Islet of Langerhans (tissue), 1 donor: Measurements from ENCODE around the gene CALB2.
A peak's percentile ranks its signal among the peaks of the same experiment; 100 is the strongest.
"Not testable (repeated sequence)": the region's sequence is repeated elsewhere in the genome, so short reads cannot be mapped to it uniquely, and the experiment has no call there.

Experiments
- FAIRE-seq: peaks from one replicate; lab custom pipeline; 2011; peaks lifted over from hg19 to GRCh38; lab: Jason Lieb, UNC

CALB2 gene, protein sequence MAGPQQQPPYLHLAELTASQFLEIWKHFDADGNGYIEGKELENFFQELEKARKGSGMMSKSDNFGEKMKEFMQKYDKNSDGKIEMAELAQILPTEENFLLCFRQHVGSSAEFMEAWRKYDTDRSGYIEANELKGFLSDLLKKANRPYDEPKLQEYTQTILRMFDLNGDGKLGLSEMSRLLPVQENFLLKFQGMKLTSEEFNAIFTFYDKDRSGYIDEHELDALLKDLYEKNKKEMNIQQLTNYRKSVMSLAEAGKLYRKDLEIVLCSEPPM

GRCh38 chr16:71358464-71358998 is at the start of gene CALB2:
Gene CALB2 (plus strand): TSS chr16:71358723. CDS start chr16:71358793, 70 bp downstream.
- no peak for FAIRE-seq

DNA sequence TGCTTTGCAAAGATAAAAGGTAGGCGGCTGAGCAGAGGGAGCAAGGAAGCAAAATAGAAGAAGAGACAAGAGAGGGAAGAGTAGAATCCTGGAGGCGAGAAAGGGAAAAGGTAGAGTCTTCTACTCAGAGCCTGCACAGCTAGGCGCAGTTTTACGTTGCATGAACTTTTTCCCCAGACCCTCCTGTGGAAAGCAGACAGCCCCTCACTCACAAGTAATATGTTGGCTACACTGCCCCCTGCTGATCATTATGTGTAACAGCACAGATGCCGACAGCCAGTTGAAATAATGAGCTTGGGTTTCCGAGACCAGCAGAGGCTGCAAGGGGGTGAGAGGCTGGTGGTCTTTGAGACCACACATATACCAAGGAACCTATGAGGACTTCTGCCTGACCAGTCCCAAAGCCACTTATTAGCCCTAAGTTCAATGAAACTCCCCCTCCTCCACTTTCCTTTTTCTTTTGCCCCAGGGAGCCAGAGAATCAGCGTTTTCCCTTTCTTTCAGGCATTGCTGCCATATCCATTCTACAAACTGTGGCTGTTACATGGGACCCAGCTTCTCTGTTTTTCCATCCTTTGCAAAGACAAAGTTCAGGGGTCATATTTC is 46.9 kb upstream of the CALB2 start:
- peak; percentile 24 for FAIRE-seq

- FAIRE-seq, result not testable (repeated sequence)
Observed at GRCh38 chr16:71313591-71313990, 44.9 kb upstream of the CALB2 start.

GRCh38 chr16:71315269-71315668 is 43.3 kb upstream of the CALB2 start:
- FAIRE-seq, result no peak

DNA sequence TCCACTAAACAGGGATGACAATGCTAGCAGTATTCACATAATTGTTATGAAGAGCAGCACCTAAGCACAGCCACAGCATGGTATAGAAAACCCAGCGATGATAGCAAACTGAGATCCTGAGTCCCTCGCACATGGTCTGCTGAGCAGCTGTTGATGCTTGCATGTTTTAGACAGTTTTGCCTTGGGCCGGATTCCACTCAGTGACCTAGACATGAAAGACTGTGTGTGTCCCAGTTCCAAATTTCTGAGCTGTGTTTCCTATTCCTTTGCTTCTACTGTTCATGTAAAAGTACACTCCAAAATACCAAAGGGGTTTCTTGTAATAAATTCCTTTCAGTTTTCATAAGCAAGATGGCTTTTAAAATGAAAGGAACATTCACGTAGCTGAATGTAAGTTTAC is 38.5 kb upstream of the CALB2 start:
- no peak for FAIRE-seq

GRCh38 chr16:71327720-71328119 is 30.8 kb upstream of the CALB2 start:
- no peak for FAIRE-seq

DNA sequence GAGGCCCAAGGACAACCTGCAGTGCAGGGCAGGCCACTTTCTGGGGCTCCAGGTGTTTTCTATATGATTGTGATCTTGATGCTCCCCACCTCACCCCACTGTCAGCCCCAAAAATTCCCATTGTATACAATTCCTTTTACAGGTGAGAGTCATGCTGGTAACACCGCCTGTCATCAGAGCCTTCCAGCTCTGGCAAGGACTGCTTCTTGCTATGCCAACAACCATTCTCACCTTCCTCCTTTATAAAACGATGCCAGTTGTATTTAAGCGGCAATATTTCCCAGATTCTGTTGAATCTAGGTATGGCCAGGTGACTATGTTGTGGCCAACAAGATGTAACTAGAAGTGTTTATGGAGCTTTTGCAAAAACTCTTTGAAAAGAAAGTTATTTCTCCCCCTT is 30.4 kb upstream of the CALB2 start:
- FAIRE-seq, result no peak

- FAIRE-seq, result no peak
Observed at GRCh38 chr16:71337631-71338030, 20.9 kb upstream of the CALB2 start.

GRCh38 chr16:71338193-71338592 is 20.3 kb upstream of the CALB2 start:
- no peak for FAIRE-seq

GRCh38 chr16:71338632-71339031 is 19.9 kb upstream of the CALB2 start:
- FAIRE-seq, result no peak

- no peak for FAIRE-seq
Observed at GRCh38 chr16:71339236-71340171, 19.0 kb upstream of the CALB2 start.

GRCh38 chr16:71340406-71340805 is 18.1 kb upstream of the CALB2 start:
- FAIRE-seq, result no peak

DNA sequence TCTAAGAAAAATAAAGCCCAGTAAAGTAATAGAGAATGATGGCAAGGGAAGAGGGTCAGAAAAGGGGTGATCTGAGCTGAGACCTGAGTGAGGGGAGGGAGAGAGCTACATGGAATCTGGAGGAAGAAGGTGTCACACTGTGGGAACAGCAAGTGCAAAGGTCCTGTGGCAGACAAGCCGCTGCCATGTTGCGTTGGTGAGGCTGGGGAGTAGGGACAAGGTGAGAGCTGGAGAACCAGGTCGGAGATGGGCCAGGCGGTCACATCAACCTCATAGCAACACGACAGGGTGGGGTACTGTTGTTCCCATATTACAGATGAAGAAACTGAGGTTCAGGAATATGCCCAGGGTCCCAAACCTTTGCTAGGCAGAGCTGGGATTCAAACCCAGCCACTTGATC is 16.6 kb upstream of the CALB2 start:
- FAIRE-seq, result no peak

GRCh38 chr16:71343078-71343477 is 15.4 kb upstream of the CALB2 start:
- no peak for FAIRE-seq

- no peak for FAIRE-seq
Observed at GRCh38 chr16:71344315-71344905, 14.1 kb upstream of the CALB2 start.

DNA sequence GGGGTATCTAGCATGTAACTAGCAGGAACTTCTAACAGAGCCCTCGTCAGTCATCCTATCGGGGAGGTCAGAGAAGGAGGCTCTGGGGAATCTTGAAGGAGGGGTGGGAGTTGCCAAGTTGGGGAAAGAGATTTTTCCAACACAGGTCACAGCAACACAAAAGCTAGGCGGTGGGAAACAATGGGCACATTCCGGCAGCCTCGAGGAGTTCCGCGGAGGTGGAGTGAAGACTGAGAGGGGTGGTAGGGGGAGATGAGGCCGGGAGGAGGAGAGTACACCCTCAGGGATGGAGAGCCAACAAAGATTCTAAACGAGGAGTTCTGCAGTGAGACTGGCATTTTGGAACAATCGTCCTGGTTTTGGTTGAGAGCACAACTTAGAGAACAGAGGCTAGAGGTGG is 13.5 kb upstream of the CALB2 start:
- no peak for FAIRE-seq

GRCh38 chr16:71347146-71347545 is 11.4 kb upstream of the CALB2 start:
- no peak for FAIRE-seq

DNA sequence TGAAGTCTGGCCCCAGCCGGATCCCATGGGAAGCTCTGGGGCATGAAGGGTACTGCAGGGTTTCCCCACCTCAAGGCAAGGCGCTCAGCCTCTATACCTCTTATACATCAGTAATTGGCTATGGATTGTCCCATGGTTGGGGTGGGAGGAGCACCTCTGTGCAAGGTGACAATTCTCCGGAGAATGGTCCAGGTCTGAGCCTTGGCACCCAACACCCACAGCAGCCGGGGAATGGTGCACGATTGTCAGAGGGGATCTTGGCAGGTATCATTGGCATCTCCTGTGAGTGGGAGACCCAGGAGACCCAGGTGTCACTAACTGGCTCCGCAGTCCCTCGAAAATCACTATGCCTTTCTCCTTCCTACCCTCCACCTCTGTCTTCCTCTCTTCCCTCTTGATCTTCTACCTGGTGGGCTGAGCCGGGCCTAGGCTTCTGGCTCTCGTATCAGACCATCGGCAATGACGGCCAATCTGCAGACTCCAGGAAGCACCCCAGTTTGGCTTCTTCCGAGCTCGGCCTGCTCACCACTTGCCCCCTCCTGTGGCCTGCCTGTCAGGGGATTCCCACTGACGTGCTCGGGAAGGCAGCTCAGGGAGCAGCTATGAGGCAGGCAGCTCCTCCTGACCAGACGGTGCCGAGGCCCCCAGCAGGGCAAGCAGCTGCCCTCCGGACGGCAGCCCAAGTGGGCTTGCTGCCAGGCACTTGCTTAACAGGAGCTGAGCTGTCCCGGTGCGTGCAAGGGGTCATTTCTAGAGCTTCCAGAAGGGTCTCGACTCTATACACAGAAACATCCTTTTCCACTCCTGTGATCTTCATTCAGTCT is 10.0 kb upstream of the CALB2 start:
- FAIRE-seq, result no peak

DNA sequence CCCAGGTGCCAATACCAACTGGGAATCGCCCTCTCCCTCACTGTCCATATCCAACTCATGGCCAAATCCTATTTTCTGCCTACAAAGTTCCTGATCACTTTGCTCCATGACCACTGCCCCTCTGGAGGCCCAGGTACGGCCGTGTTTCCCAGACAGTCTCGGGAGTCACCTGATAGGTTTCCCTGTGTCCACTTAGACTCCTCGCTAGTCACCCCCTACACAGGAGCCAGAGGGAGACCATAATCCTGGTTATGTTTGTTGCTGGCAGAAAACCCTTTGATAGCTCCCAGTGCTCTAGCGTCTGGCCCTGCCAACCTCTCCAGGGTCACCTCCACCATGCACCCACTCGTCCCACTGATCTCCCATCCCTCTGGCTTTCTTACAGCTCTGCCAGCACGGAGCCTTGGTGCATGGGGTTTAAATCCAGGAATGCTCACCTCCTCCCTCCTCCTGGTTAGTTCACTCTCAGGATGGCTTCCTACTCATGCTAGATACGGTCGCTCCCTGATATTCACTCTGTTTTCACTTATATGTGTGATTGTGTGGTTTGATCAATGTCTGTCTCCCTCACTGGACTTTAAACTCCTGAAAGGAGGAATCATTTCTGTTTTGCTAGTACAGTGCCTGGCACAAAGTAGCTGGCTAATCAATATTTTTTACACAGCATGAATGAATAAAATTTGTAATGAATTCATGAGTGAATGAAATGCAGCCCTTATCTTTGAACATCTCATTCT is 7.5 kb upstream of the CALB2 start:
- FAIRE-seq, result no peak

GRCh38 chr16:71351558-71351901 is 7.0 kb upstream of the CALB2 start:
- no peak for FAIRE-seq

- no peak for FAIRE-seq
Observed at GRCh38 chr16:71352466-71352865, 6.1 kb upstream of the CALB2 start.
